Lower lobe of right lung (tissue), 2 donors: ENCODE measurements around the gene RBM43. TPM values are rescaled to one million over a fixed set of nuclear protein-coding genes. Genes with fewer than 3 reads are reported as not detected.

Experiments used
- ATAC-seq, 2 donors: fragments of 200-7000 bp; cut with Tn5 transposase; one replicate each; pipeline ENCODE4 v1.9.1; 2020 to 2022; ENCODE audit warnings: mild to moderate bottlenecking in 2 of 2, moderate library complexity in 2 of 2
- DNase-seq: peaks from one replicate; pipeline ENCODE4 v3.0.0-alpha.2; 2020
- H3K27ac ChIP-seq: fragments of 200-600 bp; one replicate; pipeline ENCODE4 v1.8.0; 2022
- H3K27me3 ChIP-seq: fragments of 200-600 bp; one replicate; pipeline ENCODE4 v1.8.0; 2022; ENCODE audit warnings: low read depth
- H3K36me3 ChIP-seq: fragments of 200-600 bp; one replicate; pipeline ENCODE4 v1.8.0; 2022; ENCODE audit warnings: mild to moderate bottlenecking
- H3K4me1 ChIP-seq: fragments of 200-600 bp; one replicate; pipeline ENCODE4 v1.8.0; 2022
- H3K4me3 ChIP-seq: fragments of 200-600 bp; one replicate; pipeline ENCODE4 v1.8.0; 2022; ENCODE audit warnings: mild to moderate bottlenecking
- H3K9me3 ChIP-seq: fragments of 200-600 bp; one replicate; pipeline ENCODE4 v1.8.0; 2022
- CTCF ChIP-seq: fragments of 200-600 bp; IDR thresholded peaks from one replicate; pipeline ENCODE4 v1.8.0; 2022; ENCODE audit warnings: antibody characterized with exemption, mild to moderate bottlenecking
- intact Hi-C: fragments of 100-400 bp; cut with DNase I; formaldehyde crosslinking; loops from one replicate; pipeline ENCODE4 v1.11.0; 2022
- total RNA-seq: library from RNA; stranded (reverse); fragmentation: NEBNext Ultra II Directional; extraction: Animal tissue kit (Norgen Biotek cat#: 25700); gene quantifications from one replicate; pipeline ENCODE4 v1.2.1, GENCODE V29; 2021
- donor health status: DM: no; HTN: yes; CAD: no; lungs with severe emphysema.

The RBM43 gene
- total RNA-seq, 1 donor from 2014 or later, result 10.4 TPM

DNA sequence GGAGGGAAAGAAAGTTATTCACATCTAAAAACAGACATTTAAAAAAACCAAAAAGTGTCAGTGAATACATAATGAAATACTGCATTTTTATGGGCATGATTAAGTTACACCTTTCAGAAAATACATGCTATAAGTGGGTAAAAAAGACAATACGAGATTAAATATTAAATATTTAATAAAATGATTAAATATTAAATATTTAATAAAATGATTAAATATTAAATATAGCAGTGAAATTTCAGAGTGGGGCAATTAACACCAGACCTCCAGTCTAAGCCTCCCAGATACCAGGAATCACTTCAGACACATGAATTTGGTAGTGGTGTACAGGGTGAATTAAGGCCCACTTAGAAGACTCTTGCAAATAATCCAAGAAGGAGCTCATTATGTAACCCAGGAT is 15.5 kb downstream of the RBM43 start:
- ATAC-seq (no peak), DNase-seq (no peak)
- no peak for TF ChIP-seq CTCF
- Histone ChIP-seq H3K4me3 (no peak overlapping the region), H3K4me1 (no peaks in the 10 kb centered on the region), H3K27ac (no peak overlapping the region), H3K27me3 (no peaks in the 10 kb centered on the region), H3K9me3 (peaks cover 22% of the 10 kb centered on the region), H3K36me3 (peaks cover 25% of the 10 kb centered on the region)
- intact Hi-C loops, result no loop called here

GRCh38 chr2:151243468-151243867 is 18.2 kb downstream of the RBM43 start:
- no peak overlapping the region for H3K4me3 ChIP-seq
- no peaks in the 10 kb centered on the region for H3K27me3 ChIP-seq
- H3K4me1 ChIP-seq, result no peaks in the 10 kb centered on the region
- no peak for TF ChIP-seq CTCF
- H3K9me3 ChIP-seq, result peaks cover 15% of the 10 kb centered on the region
- no peak for DNase-seq
- ATAC-seq, result no peak
- H3K27ac ChIP-seq, result no peak overlapping the region
- H3K36me3 ChIP-seq, result no peaks in the 10 kb centered on the region
- intact Hi-C loops, result no loop called here

- intact Hi-C loops, result no loop called here
Measured at GRCh38 chr2:151241224-151241623, 20.4 kb downstream of the RBM43 start.

GRCh38 chr2:151240433-151240832 is 21.2 kb downstream of the RBM43 start:
- Histone ChIP-seq H3K4me1 (no peaks in the 10 kb centered on the region), H3K27me3 (no peaks in the 10 kb centered on the region), H3K9me3 (no peaks in the 10 kb centered on the region), H3K4me3 (no peak overlapping the region), H3K27ac (no peak overlapping the region), H3K36me3 (no peaks in the 10 kb centered on the region)
- DNase-seq (no peak), ATAC-seq (no peak)
- TF ChIP-seq CTCF, result no peak
- intact Hi-C loops, result no loop called here

More at GRCh38 chr2:151241224-151241623, 20.4 kb downstream of the RBM43 start:
- Histone ChIP-seq H3K4me1 (no peaks in the 10 kb centered on the region), H3K9me3 (peaks cover under 1% of the 10 kb centered on the region), H3K27me3 (no peaks in the 10 kb centered on the region), H3K27ac (no peak overlapping the region), H3K36me3 (no peaks in the 10 kb centered on the region), H3K4me3 (no peak overlapping the region)
- ATAC-seq, result no peak
- TF ChIP-seq CTCF, result no peak
- DNase-seq, result no peak

- Histone ChIP-seq H3K9me3 (no peaks in the 10 kb centered on the region), H3K36me3 (no peaks in the 10 kb centered on the region), H3K27me3 (no peaks in the 10 kb centered on the region), H3K4me3 (no peak overlapping the region), H3K27ac (no peak overlapping the region), H3K4me1 (no peaks in the 10 kb centered on the region)
- DNase-seq (no peak), ATAC-seq (no peak)
- no peak for TF ChIP-seq CTCF
- intact Hi-C loops, result no loop called here
Measured at GRCh38 chr2:151239624-151240023, 22.0 kb downstream of the RBM43 start.
